ENCODE measurements around the gene ATP1A4. TPM values are rescaled to one million over a fixed set of nuclear protein-coding genes. Genes with fewer than 3 reads are reported as not detected.
"Not testable (repeated sequence)": the region's sequence is repeated elsewhere in the genome, so short reads cannot be mapped to it uniquely, and the experiment has no call there.

ATP1A4 gene
- total RNA-seq, 1 donor from 2014 or later = 0.43 TPM

GRCh38 chr1:160123726-160124125, 27.7 kb upstream of the ATP1A4 start:
- no peak for DNase-seq (ENCODE audit: low spot score)

GRCh38 chr1:160124705-160125478, 26.5 kb upstream of the ATP1A4 start:
- DNase-seq (ENCODE audit: low spot score) = no peak

GRCh38 chr1:160125746-160126145, 25.7 kb upstream of the ATP1A4 start:
- DNase-seq (ENCODE audit: low spot score) = no peak

- DNase-seq (ENCODE audit: low spot score) = not testable (repeated sequence)
These were observed 25.1 kb upstream of the ATP1A4 start for GRCh38 chr1:160126342-160126741.

GRCh38 chr1:160127381-160127780, 24.0 kb upstream of the ATP1A4 start:
- no peak for DNase-seq (ENCODE audit: low spot score)

- no peak for DNase-seq (ENCODE audit: low spot score)
These were observed 23.4 kb upstream of the ATP1A4 start for GRCh38 chr1:160127865-160128523.

GRCh38 chr1:160128636-160129035, 22.8 kb upstream of the ATP1A4 start:
- no peak for DNase-seq (ENCODE audit: low spot score)

GRCh38 chr1:160129046-160129445, 22.4 kb upstream of the ATP1A4 start:
- no peak for DNase-seq (ENCODE audit: low spot score)

- DNase-seq (ENCODE audit: low spot score) = no peak
These were observed 21.8 kb upstream of the ATP1A4 start for GRCh38 chr1:160129558-160129957.

- no peak for DNase-seq (ENCODE audit: low spot score)
These were observed 21.4 kb upstream of the ATP1A4 start for GRCh38 chr1:160129966-160130365.

GRCh38 chr1:160130486-160130885, 20.9 kb upstream of the ATP1A4 start:
- DNase-seq (ENCODE audit: low spot score) = no peak

- DNase-seq (ENCODE audit: low spot score) = no peak
These were observed 20.5 kb upstream of the ATP1A4 start for GRCh38 chr1:160130939-160131338.

GRCh38 chr1:160131803-160132565, 19.4 kb upstream of the ATP1A4 start:
- no peak for DNase-seq (ENCODE audit: low spot score)

- DNase-seq (ENCODE audit: low spot score) = no peak
These were observed 17.2 kb upstream of the ATP1A4 start for GRCh38 chr1:160133990-160134770.

- no peak for DNase-seq (ENCODE audit: low spot score)
These were observed 16.4 kb upstream of the ATP1A4 start for GRCh38 chr1:160134791-160135572.

- no peak for DNase-seq (ENCODE audit: low spot score)
These were observed 15.1 kb upstream of the ATP1A4 start for GRCh38 chr1:160136121-160136925.

- no peak for DNase-seq (ENCODE audit: low spot score)
These were observed 14.5 kb upstream of the ATP1A4 start for GRCh38 chr1:160136926-160137200.

- no peak for DNase-seq (ENCODE audit: low spot score)
These were observed 14.1 kb upstream of the ATP1A4 start for GRCh38 chr1:160137216-160137862.

- DNase-seq (ENCODE audit: low spot score) = no peak
These were observed 11.6 kb upstream of the ATP1A4 start for GRCh38 chr1:160139840-160140239.

GRCh38 chr1:160143695-160144094, 7.7 kb upstream of the ATP1A4 start:
- no peak for DNase-seq (ENCODE audit: low spot score)

All from mucosa of gallbladder (tissue), 1 donor.